ENCODE data around the gene AMPD1.

Gene AMPD1

GRCh38 chr1:114719424-114719787 is 24.1 kb upstream of the AMPD1 start:
- H3K27ac ChIP-seq (ENCODE audit: low read depth, low read length): no peak overlapping the region
- no peak overlapping the region for H3K4me3 ChIP-seq (ENCODE audit: low read depth, low read length)
- H3K36me3 ChIP-seq (ENCODE audit: control insufficient read depth, insufficient read depth, low read length): peaks cover 83% of the 10 kb centered on the region
- no peak overlapping the region for H3K9ac ChIP-seq (ENCODE audit: low read depth, low read length)
- H3K4me1 ChIP-seq (ENCODE audit: control insufficient read depth, insufficient read depth, low read length): peaks cover 10% of the 10 kb centered on the region; the same call in 1 of the 2 replicates
- H3K27me3 ChIP-seq (ENCODE audit: control insufficient read depth, insufficient read depth, low read length): no peaks in the 10 kb centered on the region
- H3K9me3 ChIP-seq (ENCODE audit: control insufficient read depth, insufficient read depth, low read length): no peaks in the 10 kb centered on the region

- Histone ChIP-seq H3K9ac (ENCODE audit: low read depth, low read length) (no peak overlapping the region), H3K9me3 (ENCODE audit: control insufficient read depth, insufficient read depth, low read length) (no peaks in the 10 kb centered on the region), H3K4me3 (ENCODE audit: low read depth, low read length) (no peak overlapping the region), H3K4me1 (ENCODE audit: control insufficient read depth, insufficient read depth, low read length) (peaks cover 10% of the 10 kb centered on the region; the same call in 1 of the 2 replicates), H3K27ac (ENCODE audit: low read depth, low read length) (no peak overlapping the region), H3K36me3 (ENCODE audit: control insufficient read depth, insufficient read depth, low read length) (peaks cover 83% of the 10 kb centered on the region), H3K27me3 (ENCODE audit: control insufficient read depth, insufficient read depth, low read length) (no peaks in the 10 kb centered on the region)
Observed at GRCh38 chr1:114718661-114719423, 23.5 kb upstream of the AMPD1 start.

DNA sequence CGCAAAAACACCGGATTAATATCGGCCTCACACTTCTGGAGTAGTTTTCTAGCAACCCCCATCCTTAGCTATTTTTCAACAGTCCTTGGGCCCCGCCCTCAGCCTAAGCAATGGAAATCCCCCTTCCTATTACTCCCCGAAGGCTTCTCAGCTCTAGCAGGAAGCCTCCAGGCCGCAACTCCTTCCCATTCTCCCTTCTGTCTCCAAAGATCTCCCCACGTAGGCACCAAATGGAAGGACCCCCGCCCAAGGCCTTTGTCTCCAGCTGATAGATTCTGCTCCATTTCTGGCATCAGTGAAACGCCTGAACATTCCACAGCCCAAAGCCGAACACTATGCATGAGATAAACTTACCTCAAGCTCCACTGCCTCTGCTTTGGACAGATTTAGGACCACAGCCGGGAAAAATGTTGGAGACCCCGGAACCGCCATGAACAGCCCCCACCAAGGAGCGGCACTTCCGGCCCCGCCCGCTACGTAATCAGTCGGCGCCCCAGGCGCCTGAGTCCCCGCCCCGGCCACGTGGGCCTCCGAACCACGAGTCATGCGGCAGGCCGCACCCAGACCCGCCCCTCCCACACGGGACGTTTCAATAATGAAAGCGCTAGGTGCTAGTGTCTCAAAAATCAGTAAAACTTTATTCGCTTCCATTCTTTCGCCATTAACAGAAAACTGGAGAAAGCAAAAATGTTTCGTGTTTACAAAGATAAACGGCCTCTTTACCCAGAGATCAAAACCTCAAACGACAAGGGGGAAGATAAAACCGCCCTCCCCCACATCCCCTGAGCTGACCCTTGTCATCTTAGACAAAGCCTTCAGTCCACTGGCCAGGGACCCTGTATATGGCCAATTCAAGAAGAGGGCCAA is 21.2 kb upstream of the AMPD1 start, which contains the start of gene NRAS:
Gene NRAS (minus strand): TSS at position 468 of the 867 bp plus-strand sequence. CDS start 611 bp downstream, outside the sequence.
- peaks cover 10% of the 10 kb centered on the region; the same call in 1 of the 2 replicates for H3K4me1 ChIP-seq (ENCODE audit: control insufficient read depth, insufficient read depth, low read length)
- peak within 1 kb of the TSS; percentile 95 for H3K27ac ChIP-seq (ENCODE audit: low read depth, low read length)
- H3K9me3 ChIP-seq (ENCODE audit: control insufficient read depth, insufficient read depth, low read length): no peaks in the 10 kb centered on the region
- H3K4me3 ChIP-seq (ENCODE audit: low read depth, low read length): peak within 1 kb of the TSS; percentile 99
- H3K36me3 ChIP-seq (ENCODE audit: control insufficient read depth, insufficient read depth, low read length): peaks cover 82% of the 10 kb centered on the region
- H3K27me3 ChIP-seq (ENCODE audit: control insufficient read depth, insufficient read depth, low read length): no peaks in the 10 kb centered on the region
- H3K9ac ChIP-seq (ENCODE audit: low read depth, low read length): peak within 1 kb of the TSS; percentile 99

DNA sequence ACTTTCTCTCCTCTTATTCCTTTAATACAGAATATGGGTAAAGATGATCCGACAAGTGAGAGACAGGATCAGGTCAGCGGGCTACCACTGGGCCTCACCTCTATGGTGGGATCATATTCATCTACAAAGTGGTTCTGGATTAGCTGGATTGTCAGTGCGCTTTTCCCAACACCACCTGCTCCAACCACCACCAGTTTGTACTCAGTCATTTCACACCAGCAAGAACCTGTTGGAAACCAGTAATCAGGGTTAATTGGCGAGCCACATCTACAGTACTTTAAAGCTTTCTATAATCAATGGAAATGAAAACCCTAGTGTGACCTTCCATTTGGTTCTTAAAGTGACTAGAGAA is 20.6 kb upstream of the AMPD1 start:
- peaks cover 82% of the 10 kb centered on the region for H3K36me3 ChIP-seq (ENCODE audit: control insufficient read depth, insufficient read depth, low read length)
- H3K9me3 ChIP-seq (ENCODE audit: control insufficient read depth, insufficient read depth, low read length): no peaks in the 10 kb centered on the region
- peak overlapping the region; percentile 95 for H3K27ac ChIP-seq (ENCODE audit: low read depth, low read length)
- peak overlapping the region; percentile 99 for H3K4me3 ChIP-seq (ENCODE audit: low read depth, low read length)
- peaks cover 10% of the 10 kb centered on the region; the same call in 1 of the 2 replicates for H3K4me1 ChIP-seq (ENCODE audit: control insufficient read depth, insufficient read depth, low read length)
- no peaks in the 10 kb centered on the region for H3K27me3 ChIP-seq (ENCODE audit: control insufficient read depth, insufficient read depth, low read length)
- H3K9ac ChIP-seq (ENCODE audit: low read depth, low read length): peak overlapping the region; percentile 99

DNA sequence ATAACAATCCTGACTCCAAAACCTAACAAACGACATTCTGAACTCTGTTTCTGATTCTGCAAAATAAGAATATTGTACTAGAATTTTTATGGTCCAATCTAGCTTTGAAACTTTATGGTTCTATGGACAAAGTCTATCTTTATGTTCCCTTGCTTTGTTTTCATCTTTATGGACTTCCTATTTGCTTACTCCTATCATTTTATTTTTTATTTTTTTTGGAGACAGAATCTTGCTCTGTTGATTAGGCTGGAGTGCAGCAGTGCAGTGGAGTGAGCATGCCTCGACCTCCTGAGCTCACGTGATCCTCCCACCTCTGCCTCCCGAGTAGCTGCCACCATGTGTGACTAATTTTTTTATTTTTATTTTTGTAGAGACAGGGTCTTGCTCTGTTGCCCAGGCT is 17.6 kb upstream of the AMPD1 start:
- Histone ChIP-seq H3K36me3 (ENCODE audit: control insufficient read depth, insufficient read depth, low read length) (peaks cover 78% of the 10 kb centered on the region), H3K4me1 (ENCODE audit: control insufficient read depth, insufficient read depth, low read length) (peaks cover 10% of the 10 kb centered on the region; the same call in 1 of the 2 replicates), H3K9ac (ENCODE audit: low read depth, low read length) (no peak overlapping the region), H3K27me3 (ENCODE audit: control insufficient read depth, insufficient read depth, low read length) (no peaks in the 10 kb centered on the region), H3K27ac (ENCODE audit: low read depth, low read length) (no peak overlapping the region), H3K9me3 (ENCODE audit: control insufficient read depth, insufficient read depth, low read length) (no peaks in the 10 kb centered on the region), H3K4me3 (ENCODE audit: low read depth, low read length) (no peak overlapping the region)

GRCh38 chr1:114710360-114710759 is 15.0 kb upstream of the AMPD1 start:
- no peaks in the 10 kb centered on the region for H3K4me1 ChIP-seq (ENCODE audit: control insufficient read depth, insufficient read depth, low read length)
- no peak overlapping the region for H3K4me3 ChIP-seq (ENCODE audit: low read depth, low read length)
- H3K27ac ChIP-seq (ENCODE audit: low read depth, low read length): no peak overlapping the region
- H3K36me3 ChIP-seq (ENCODE audit: control insufficient read depth, insufficient read depth, low read length): peaks cover 93% of the 10 kb centered on the region
- H3K9me3 ChIP-seq (ENCODE audit: control insufficient read depth, insufficient read depth, low read length): no peaks in the 10 kb centered on the region
- no peaks in the 10 kb centered on the region for H3K27me3 ChIP-seq (ENCODE audit: control insufficient read depth, insufficient read depth, low read length)
- no peak overlapping the region for H3K9ac ChIP-seq (ENCODE audit: low read depth, low read length)

GRCh38 chr1:114707604-114708003 is 12.3 kb upstream of the AMPD1 start:
- peaks cover 66% of the 10 kb centered on the region for H3K36me3 ChIP-seq (ENCODE audit: control insufficient read depth, insufficient read depth, low read length)
- H3K4me1 ChIP-seq (ENCODE audit: control insufficient read depth, insufficient read depth, low read length): no peaks in the 10 kb centered on the region
- no peaks in the 10 kb centered on the region for H3K9me3 ChIP-seq (ENCODE audit: control insufficient read depth, insufficient read depth, low read length)
- H3K9ac ChIP-seq (ENCODE audit: low read depth, low read length): no peak overlapping the region
- H3K4me3 ChIP-seq (ENCODE audit: low read depth, low read length): no peak overlapping the region
- no peaks in the 10 kb centered on the region for H3K27me3 ChIP-seq (ENCODE audit: control insufficient read depth, insufficient read depth, low read length)
- no peak overlapping the region for H3K27ac ChIP-seq (ENCODE audit: low read depth, low read length)

DNA sequence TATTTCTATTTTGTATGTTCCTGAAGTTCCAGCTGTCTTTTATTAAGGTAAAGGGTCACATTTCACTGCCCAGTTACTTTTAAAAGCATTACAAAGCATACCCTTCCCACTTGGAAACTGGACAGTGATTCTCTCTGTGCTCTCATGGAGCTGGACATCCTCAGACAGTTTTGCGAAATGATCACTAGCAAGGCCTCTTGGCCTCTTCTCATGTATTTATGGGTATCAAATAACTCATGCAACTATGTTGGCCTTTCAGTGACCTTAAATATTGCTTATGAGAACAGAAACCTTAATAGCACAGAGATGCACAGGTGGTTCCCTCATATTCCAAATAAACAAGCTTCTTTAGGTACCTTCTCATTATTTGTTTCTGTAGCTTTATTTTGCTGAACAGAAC is 7.9 kb upstream of the AMPD1 start:
- Histone ChIP-seq H3K9me3 (ENCODE audit: control insufficient read depth, insufficient read depth, low read length) (no peaks in the 10 kb centered on the region), H3K4me3 (ENCODE audit: low read depth, low read length) (no peak overlapping the region), H3K27me3 (ENCODE audit: control insufficient read depth, insufficient read depth, low read length) (no peaks in the 10 kb centered on the region), H3K9ac (ENCODE audit: low read depth, low read length) (no peak overlapping the region), H3K27ac (ENCODE audit: low read depth, low read length) (no peak overlapping the region), H3K4me1 (ENCODE audit: control insufficient read depth, insufficient read depth, low read length) (no peaks in the 10 kb centered on the region), H3K36me3 (ENCODE audit: control insufficient read depth, insufficient read depth, low read length) (peaks cover 27% of the 10 kb centered on the region)

- Histone ChIP-seq H3K36me3 (ENCODE audit: control insufficient read depth, insufficient read depth, low read length) (peaks cover 22% of the 10 kb centered on the region), H3K9ac (ENCODE audit: low read depth, low read length) (no peak overlapping the region), H3K4me1 (ENCODE audit: control insufficient read depth, insufficient read depth, low read length) (no peaks in the 10 kb centered on the region), H3K27me3 (ENCODE audit: control insufficient read depth, insufficient read depth, low read length) (no peaks in the 10 kb centered on the region), H3K4me3 (ENCODE audit: low read depth, low read length) (no peak overlapping the region), H3K9me3 (ENCODE audit: control insufficient read depth, insufficient read depth, low read length) (no peaks in the 10 kb centered on the region), H3K27ac (ENCODE audit: low read depth, low read length) (no peak overlapping the region)
Observed at GRCh38 chr1:114702737-114703136, 7.4 kb upstream of the AMPD1 start.

GRCh38 chr1:114701931-114702330 is 6.6 kb upstream of the AMPD1 start:
- Histone ChIP-seq H3K9me3 (ENCODE audit: control insufficient read depth, insufficient read depth, low read length) (no peaks in the 10 kb centered on the region), H3K4me1 (ENCODE audit: control insufficient read depth, insufficient read depth, low read length) (no peaks in the 10 kb centered on the region), H3K27ac (ENCODE audit: low read depth, low read length) (no peak overlapping the region), H3K36me3 (ENCODE audit: control insufficient read depth, insufficient read depth, low read length) (peaks cover 14% of the 10 kb centered on the region), H3K9ac (ENCODE audit: low read depth, low read length) (no peak overlapping the region), H3K4me3 (ENCODE audit: low read depth, low read length) (no peak overlapping the region), H3K27me3 (ENCODE audit: control insufficient read depth, insufficient read depth, low read length) (no peaks in the 10 kb centered on the region)

DNA sequence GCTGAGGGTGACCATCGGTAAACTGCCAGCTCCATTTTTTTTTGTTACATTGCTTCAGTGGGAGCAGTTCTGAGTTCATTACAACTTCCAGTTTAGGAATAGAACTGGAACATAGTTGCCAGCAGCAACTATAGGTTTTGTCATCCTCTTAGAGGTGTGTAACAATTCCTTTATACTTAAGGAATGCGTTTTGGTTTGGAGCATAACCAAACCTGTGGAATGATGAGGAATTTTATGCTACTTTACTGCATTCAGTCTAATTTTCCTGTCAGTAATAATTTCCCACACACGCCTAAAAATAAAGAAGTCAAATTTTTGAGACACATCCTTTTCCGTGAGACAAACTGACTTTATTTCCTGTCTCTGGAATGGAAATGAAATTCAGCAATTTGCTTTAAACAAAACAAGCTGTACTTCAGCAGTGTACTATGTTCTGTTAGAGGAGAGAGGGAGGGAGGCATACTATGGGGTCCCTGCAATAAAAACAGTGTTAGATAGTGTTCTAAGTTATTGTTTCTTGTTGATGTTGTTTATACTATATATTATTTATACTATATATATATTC is 4.8 kb upstream of the AMPD1 start:
- no peaks in the 10 kb centered on the region for H3K9me3 ChIP-seq (ENCODE audit: control insufficient read depth, insufficient read depth, low read length)
- H3K9ac ChIP-seq (ENCODE audit: low read depth, low read length): no peak overlapping the region
- H3K4me1 ChIP-seq (ENCODE audit: control insufficient read depth, insufficient read depth, low read length): no peaks in the 10 kb centered on the region
- no peaks in the 10 kb centered on the region for H3K27me3 ChIP-seq (ENCODE audit: control insufficient read depth, insufficient read depth, low read length)
- H3K4me3 ChIP-seq (ENCODE audit: low read depth, low read length): no peak overlapping the region
- H3K36me3 ChIP-seq (ENCODE audit: control insufficient read depth, insufficient read depth, low read length): no peaks in the 10 kb centered on the region
- H3K27ac ChIP-seq (ENCODE audit: low read depth, low read length): no peak overlapping the region
